Measurements from ENCODE around the gene KANK4.

KANK4 gene

GRCh38 chr1:62337706-62338631 lies 18.7 kb upstream of the KANK4 start:
- no peak for FAIRE-seq
- DNase-seq (ENCODE audit: extremely low spot score, insufficient read length, low read depth): no peak

GRCh38 chr1:62336995-62337705 lies 17.9 kb upstream of the KANK4 start:
- DNase-seq (ENCODE audit: extremely low spot score, insufficient read length, low read depth): no peak
- no peak for FAIRE-seq

GRCh38 chr1:62336638-62336994 lies 17.4 kb upstream of the KANK4 start:
- FAIRE-seq (no peak), DNase-seq (ENCODE audit: extremely low spot score, insufficient read length, low read depth) (no peak)

- DNase-seq (ENCODE audit: extremely low spot score, insufficient read length, low read depth) (no peak), FAIRE-seq (no peak)
These were observed 16.4 kb upstream of the KANK4 start for GRCh38 chr1:62335656-62336055.

GRCh38 chr1:62334434-62334985 lies 15.3 kb upstream of the KANK4 start:
- no peak for FAIRE-seq

GRCh38 chr1:62333441-62333840 lies 14.2 kb upstream of the KANK4 start:
- DNase-seq (ENCODE audit: extremely low spot score, insufficient read length, low read depth) (no peak), FAIRE-seq (no peak)

More at GRCh38 chr1:62334434-62334985, 15.3 kb upstream of the KANK4 start:
- no peak for DNase-seq (ENCODE audit: extremely low spot score, insufficient read length, low read depth)

GRCh38 chr1:62327360-62328055 lies 8.3 kb upstream of the KANK4 start:
- DNase-seq (ENCODE audit: extremely low spot score, insufficient read length, low read depth) (no peak), FAIRE-seq (no peak)

- FAIRE-seq (no peak), DNase-seq (ENCODE audit: extremely low spot score, insufficient read length, low read depth) (no peak)
These were observed 6.4 kb upstream of the KANK4 start for GRCh38 chr1:62325681-62326080.

GRCh38 chr1:62325081-62325480 lies 5.8 kb upstream of the KANK4 start:
- FAIRE-seq (no peak), DNase-seq (ENCODE audit: extremely low spot score, insufficient read length, low read depth) (no peak)

- FAIRE-seq: no peak
- DNase-seq (ENCODE audit: extremely low spot score, insufficient read length, low read depth): no peak
These were observed 2.2 kb upstream of the KANK4 start for GRCh38 chr1:62321446-62321845.

GRCh38 chr1:62318320-62318755 lies 896 bp downstream of the KANK4 start:
- DNase-seq (ENCODE audit: extremely low spot score, insufficient read length, low read depth): no peak
- no peak for FAIRE-seq

GRCh38 chr1:62317021-62317768 lies 2.0 kb downstream of the KANK4 start:
- no peak for FAIRE-seq
- DNase-seq (ENCODE audit: extremely low spot score, insufficient read length, low read depth): no peak

GRCh38 chr1:62316135-62316534 lies 3.1 kb downstream of the KANK4 start:
- no peak for DNase-seq (ENCODE audit: extremely low spot score, insufficient read length, low read depth)

GRCh38 chr1:62315387-62315786 lies 3.8 kb downstream of the KANK4 start:
- no peak for DNase-seq (ENCODE audit: extremely low spot score, insufficient read length, low read depth)
- no peak for FAIRE-seq

More at GRCh38 chr1:62316135-62316534, 3.1 kb downstream of the KANK4 start:
- FAIRE-seq: no peak

- no peak for FAIRE-seq
These were observed 4.5 kb downstream of the KANK4 start for GRCh38 chr1:62314454-62315350.

GRCh38 chr1:62312698-62313097 lies 6.5 kb downstream of the KANK4 start:
- FAIRE-seq (no peak), DNase-seq (ENCODE audit: extremely low spot score, insufficient read length, low read depth) (no peak)

More at GRCh38 chr1:62314454-62315350, 4.5 kb downstream of the KANK4 start:
- DNase-seq (ENCODE audit: extremely low spot score, insufficient read length, low read depth): no peak

- FAIRE-seq: no peak
- no peak for DNase-seq (ENCODE audit: extremely low spot score, insufficient read length, low read depth)
These were observed 7.7 kb downstream of the KANK4 start for GRCh38 chr1:62311473-62311943.

- DNase-seq (ENCODE audit: extremely low spot score, insufficient read length, low read depth) (no peak), FAIRE-seq (no peak)
These were observed 9.3 kb downstream of the KANK4 start for GRCh38 chr1:62309906-62310305.
